GM13976 (cell line): ENCODE data around the gene UHRF1.

Experiments
- DNase-seq: peaks from one replicate; pipeline ENCODE4 v3.0.0; 2012; ENCODE audit warnings: low spot score
- in situ Hi-C: fragments of 300-500 bp; cut with MboI; formaldehyde crosslinking; loops from one replicate; pipeline ENCODE4 v1.12.0; 2022; ENCODE audit warnings: low sequenced_read_pairs, mixed read lengths, inconsistent platforms; ENCODE audit not compliant: unreplicated experiment
- TF ChIP-seq, protein P1 (sequence below): IDR thresholded peaks from 2 replicates; pipeline ENCODE4 v1.5.1; 2012; ENCODE audit warnings: borderline replicate concordance, mild to moderate bottlenecking; ENCODE audit not compliant: insufficient read depth; ENCODE audit errors: extremely low read depth, missing control alignments, control extremely low read depth

UHRF1 gene

GRCh38 chr19:4911314-4911713, 2.0 kb downstream of the UHRF1 start:
- TF ChIP-seq, protein P1, sequence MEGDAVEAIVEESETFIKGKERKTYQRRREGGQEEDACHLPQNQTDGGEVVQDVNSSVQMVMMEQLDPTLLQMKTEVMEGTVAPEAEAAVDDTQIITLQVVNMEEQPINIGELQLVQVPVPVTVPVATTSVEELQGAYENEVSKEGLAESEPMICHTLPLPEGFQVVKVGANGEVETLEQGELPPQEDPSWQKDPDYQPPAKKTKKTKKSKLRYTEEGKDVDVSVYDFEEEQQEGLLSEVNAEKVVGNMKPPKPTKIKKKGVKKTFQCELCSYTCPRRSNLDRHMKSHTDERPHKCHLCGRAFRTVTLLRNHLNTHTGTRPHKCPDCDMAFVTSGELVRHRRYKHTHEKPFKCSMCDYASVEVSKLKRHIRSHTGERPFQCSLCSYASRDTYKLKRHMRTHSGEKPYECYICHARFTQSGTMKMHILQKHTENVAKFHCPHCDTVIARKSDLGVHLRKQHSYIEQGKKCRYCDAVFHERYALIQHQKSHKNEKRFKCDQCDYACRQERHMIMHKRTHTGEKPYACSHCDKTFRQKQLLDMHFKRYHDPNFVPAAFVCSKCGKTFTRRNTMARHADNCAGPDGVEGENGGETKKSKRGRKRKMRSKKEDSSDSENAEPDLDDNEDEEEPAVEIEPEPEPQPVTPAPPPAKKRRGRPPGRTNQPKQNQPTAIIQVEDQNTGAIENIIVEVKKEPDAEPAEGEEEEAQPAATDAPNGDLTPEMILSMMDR: no peak
- in situ Hi-C loops: loop anchor here (10.0 kb wide), 1 partner anchor 107 kb away; no protein-coding TSS in a partner anchor

GRCh38 chr19:4911786-4912672, 2.7 kb downstream of the UHRF1 start:
- TF ChIP-seq, protein P1: peak; percentile 49
- in situ Hi-C loops: loop anchor here (10.0 kb wide), 1 partner anchor 107 kb away; no protein-coding TSS in a partner anchor
- peak; percentile 77 for DNase-seq

More at GRCh38 chr19:4911314-4911713, 2.0 kb downstream of the UHRF1 start:
- DNase-seq: no peak

- in situ Hi-C loops: loop anchor here (10.0 kb wide), 1 partner anchor 109 kb away; no protein-coding TSS in a partner anchor
- TF ChIP-seq, protein P1: no peak
- no peak for DNase-seq
Measured at GRCh38 chr19:4913996-4914735, 4.9 kb downstream of the UHRF1 start.

- no peak for DNase-seq
Measured at GRCh38 chr19:4914736-4915501, 5.6 kb downstream of the UHRF1 start.

DNA sequence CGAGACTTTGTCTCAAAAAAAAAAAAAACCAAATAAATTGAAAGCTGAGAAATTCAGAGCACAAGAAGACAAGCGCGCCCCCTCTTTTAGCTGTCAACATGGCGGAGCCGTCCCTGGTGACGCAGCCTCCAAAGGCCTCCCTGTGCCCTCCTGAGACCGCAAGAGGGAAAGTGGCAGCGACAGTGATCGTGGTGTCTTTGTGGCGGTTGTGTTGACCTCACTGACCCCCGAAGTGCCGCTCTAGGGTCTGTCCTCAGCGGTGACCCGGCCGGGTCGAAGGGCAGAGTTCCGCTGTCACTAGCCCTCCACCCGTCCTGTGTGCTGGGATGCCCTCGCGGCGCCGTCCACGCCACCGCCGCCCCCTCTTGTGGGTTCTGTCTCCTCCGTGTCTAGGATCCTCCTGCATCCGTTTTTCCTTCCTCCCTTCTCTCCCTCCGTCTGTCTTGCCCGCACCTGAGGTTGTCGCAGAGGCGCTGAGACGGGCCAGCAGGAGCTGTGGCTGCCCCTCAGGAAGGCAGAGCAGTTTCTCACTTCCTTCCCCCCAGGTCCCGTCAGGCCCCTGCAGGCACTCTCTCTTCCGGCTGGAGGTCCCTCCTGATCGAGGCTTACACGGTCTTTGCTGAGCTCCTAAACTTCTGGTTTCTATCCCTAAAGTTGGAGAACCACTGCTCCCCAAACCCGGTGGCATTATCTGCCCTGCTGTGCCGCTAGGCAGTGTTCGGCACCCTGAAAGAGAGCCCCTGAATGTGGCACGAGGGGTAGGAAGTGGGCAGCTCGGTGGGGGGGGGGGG, 7.2 kb downstream of the UHRF1 start:
- TF ChIP-seq, protein P1: no peak
- DNase-seq: peak; percentile 74
- in situ Hi-C loops: loop anchor here (10.0 kb wide), 1 partner anchor 112 kb away; no protein-coding TSS in a partner anchor

More at GRCh38 chr19:4914736-4915501, 5.6 kb downstream of the UHRF1 start:
- in situ Hi-C loops: loop anchor here (10.0 kb wide), 1 partner anchor 110 kb away; no protein-coding TSS in a partner anchor
- TF ChIP-seq, protein P1: no peak
